K562 (cell line): Measurements from ENCODE around the gene ATG10.

Experiments
- KAT8 ChIP-seq: fragments of 450-650 bp; IDR thresholded peaks from 2 replicates; pipeline ENCODE4 v1.6.1; 2016; ENCODE audit warnings: low read depth, mild to moderate bottlenecking
- ZNF398 ChIP-seq: fragments of 250-450 bp; sonication (Bioruptor Pico); IDR thresholded peaks from 2 replicates; pipeline ENCODE4 v1.8.0; 2021; ENCODE audit warnings: moderate library complexity, mild to moderate bottlenecking, inconsistent platforms

GRCh38 chr5:82276800-82277612 is 305.2 kb downstream of the ATG10 start:
- no peak for TF ChIP-seq ZNF398
- TF ChIP-seq KAT8 = no peak
